Measurements from ENCODE around the gene FHAD1.

FHAD1 gene

DNA sequence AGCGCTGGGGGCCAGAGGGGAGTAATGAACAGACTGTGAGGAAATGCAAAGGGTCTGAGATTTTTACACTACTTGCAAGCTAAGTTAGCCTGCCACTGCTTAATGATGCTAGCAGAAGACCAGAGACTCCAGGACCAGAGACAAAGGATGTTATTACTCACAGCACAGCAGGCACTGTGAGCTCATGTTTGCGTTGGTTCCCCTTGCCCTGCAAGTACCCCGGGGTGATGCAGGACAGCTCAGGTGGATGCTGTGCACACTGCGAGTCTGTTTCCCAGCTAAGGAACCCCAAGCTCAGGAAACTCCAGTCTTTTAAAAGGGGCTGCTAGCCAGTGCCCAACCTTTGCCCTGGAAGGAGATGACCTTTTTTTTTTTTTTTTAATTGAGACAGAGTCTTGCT is 1.2 kb downstream of the FHAD1 start:
- no peak overlapping the region for H3K4me3 ChIP-seq (ENCODE audit: low read length)
- DNase-seq (ENCODE audit: low read depth), result no peak
- TF ChIP-seq, protein P1, sequence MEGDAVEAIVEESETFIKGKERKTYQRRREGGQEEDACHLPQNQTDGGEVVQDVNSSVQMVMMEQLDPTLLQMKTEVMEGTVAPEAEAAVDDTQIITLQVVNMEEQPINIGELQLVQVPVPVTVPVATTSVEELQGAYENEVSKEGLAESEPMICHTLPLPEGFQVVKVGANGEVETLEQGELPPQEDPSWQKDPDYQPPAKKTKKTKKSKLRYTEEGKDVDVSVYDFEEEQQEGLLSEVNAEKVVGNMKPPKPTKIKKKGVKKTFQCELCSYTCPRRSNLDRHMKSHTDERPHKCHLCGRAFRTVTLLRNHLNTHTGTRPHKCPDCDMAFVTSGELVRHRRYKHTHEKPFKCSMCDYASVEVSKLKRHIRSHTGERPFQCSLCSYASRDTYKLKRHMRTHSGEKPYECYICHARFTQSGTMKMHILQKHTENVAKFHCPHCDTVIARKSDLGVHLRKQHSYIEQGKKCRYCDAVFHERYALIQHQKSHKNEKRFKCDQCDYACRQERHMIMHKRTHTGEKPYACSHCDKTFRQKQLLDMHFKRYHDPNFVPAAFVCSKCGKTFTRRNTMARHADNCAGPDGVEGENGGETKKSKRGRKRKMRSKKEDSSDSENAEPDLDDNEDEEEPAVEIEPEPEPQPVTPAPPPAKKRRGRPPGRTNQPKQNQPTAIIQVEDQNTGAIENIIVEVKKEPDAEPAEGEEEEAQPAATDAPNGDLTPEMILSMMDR (conservative IDR thresholded peaks at IDR 0.05; ENCODE audit: low read depth, low read length), result no peak

DNA sequence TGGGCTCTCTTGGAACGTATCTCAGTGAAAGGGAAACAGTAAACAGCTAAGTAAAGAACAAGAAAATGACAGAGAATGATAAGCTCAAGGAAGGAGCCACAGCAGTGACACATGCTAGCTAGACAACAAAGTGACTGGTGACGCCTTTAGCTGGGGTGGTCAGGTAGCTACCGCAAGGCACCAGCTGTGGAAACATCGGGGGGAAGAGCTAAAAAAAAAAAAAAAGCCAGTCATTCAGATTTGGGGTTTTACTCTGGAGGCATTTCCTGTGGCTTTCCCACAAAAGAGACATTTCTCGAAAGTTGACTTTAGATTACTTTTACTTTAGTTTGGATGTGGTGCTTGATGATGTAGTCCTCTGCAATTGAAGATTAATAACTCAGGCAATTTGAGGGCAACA is 2.1 kb downstream of the FHAD1 start:
- no peak overlapping the region for H3K4me3 ChIP-seq (ENCODE audit: low read length)
- no peak for DNase-seq (ENCODE audit: low read depth)
- TF ChIP-seq, protein P1 (conservative IDR thresholded peaks at IDR 0.05; ENCODE audit: low read depth, low read length), result no peak

DNA sequence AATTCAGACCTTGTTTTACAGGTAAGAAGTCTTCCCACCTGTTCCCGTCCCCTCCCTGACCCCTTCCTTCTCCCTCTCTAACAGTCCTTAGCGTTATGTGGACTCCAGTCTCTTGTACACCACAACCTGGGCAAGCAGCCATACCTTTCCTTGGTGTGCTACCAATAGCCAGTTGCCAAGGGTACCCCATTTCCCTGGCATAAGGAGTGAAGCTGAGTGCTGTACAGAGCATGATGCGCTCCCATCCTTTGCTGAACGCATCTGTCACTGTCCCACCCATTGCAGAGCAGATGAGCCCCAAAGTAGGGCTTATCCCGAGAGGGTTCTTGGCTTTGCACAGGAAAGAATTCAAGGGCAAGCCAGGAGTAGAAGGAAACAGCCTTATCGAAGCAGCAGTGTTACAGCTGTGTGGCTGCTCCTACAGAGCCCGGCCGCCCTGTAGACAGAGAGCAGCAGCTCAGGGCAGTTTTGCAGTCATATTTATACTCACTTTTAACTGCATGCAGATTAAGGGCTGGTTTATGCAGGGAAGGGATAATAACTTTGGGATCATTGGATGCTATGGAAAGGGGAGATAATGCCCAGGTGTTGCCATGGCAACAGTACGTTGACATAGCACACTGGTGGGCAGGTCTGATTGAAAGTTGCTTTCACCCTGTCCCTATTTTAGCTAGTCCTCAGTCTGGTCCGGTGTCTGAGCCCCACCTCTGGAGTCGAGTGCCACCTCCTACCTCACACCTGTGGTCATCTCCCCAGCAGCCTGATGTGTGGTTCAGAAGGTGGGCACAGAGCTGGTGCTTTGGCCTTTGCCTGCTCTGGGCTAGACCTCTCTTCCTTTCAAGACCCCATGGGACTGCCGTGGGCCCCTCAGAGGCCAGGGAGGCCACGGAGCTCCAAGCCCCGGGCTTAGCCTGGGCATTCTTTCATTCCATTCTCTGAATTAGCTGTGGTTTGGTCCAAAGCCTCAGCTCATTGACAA is 5.1 kb downstream of the FHAD1 start:
- DNase-seq (ENCODE audit: low read depth), result no peak
- no peak overlapping the region for H3K4me3 ChIP-seq (ENCODE audit: low read length)
- TF ChIP-seq, protein P1 (conservative IDR thresholded peaks at IDR 0.05; ENCODE audit: low read depth, low read length), result no peak

DNA sequence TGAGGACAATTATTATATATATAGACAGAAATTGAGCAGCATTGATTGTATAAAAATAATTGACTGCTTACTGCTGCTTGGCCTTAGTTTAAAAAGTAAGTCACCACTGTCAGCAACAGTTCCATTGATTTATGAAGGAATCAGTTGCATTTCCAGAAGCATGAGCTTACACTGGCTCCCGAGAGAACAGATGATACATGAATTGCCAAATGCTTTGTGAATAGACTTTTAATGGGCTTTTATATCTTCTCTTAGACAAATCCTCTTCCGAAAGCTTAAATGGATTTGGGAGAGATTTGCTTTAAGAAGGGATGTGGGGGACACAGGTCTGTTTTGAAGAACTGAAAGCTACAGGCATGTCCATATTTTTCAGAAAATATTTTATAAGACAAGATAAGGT is 7.5 kb downstream of the FHAD1 start:
- no peak for DNase-seq (ENCODE audit: low read depth)
- H3K4me3 ChIP-seq (ENCODE audit: low read length), result no peak overlapping the region
- TF ChIP-seq, protein P1 (conservative IDR thresholded peaks at IDR 0.05; ENCODE audit: low read depth, low read length), result no peak

DNA sequence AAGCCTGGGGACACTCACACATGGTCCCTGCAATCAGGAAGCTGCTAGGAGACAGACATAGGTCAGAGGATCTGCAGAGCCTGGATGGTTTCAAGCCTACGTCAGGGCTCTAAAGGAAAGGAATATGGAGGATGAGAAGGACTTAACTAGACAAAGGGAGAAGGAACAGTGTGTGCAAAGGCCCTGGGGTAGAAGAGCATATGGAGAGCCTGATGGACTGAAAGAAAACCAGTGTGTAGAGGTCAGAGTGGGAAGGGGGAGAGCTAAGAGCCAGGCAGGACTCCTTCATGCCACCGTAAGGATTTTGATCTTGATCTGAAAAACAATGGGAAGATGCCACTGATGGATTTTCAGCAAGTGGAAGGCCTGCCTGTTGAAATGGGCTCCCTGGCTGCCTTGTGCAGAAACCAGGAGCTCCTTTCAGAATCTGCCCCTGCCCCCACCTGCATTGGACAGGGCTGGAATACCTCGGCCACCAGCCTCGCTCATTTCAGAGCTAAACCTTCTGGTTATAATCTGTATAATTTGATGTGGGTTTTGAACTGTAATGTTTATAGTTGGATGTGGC is 8.6 kb downstream of the FHAD1 start:
- TF ChIP-seq, protein P1 (conservative IDR thresholded peaks at IDR 0.05; ENCODE audit: low read depth, low read length), result no peak
- no peak for DNase-seq (ENCODE audit: low read depth)
- no peak overlapping the region for H3K4me3 ChIP-seq (ENCODE audit: low read length)

DNA sequence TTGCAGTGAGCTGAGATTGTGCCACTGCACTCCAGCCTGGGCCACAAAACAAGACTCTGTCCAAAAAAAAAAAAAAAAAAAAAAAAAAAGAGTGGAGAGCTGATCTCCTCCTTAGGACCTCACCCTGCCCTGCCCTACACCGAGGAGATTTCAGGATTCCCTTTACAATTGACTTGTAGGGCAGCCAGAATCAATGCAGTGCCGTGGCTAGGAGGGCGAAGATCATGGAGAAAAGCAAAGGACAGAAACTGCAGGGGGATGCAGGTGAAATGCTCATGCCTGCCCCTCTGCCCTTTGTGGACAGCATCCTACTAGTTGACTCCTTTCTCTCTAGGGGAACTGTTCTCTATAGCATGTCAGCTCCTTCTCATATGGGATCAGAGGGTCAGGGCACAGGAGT is 9.6 kb downstream of the FHAD1 start:
- no peak overlapping the region for H3K4me3 ChIP-seq (ENCODE audit: low read length)
- TF ChIP-seq, protein P1 (conservative IDR thresholded peaks at IDR 0.05; ENCODE audit: low read depth, low read length), result no peak

DNA sequence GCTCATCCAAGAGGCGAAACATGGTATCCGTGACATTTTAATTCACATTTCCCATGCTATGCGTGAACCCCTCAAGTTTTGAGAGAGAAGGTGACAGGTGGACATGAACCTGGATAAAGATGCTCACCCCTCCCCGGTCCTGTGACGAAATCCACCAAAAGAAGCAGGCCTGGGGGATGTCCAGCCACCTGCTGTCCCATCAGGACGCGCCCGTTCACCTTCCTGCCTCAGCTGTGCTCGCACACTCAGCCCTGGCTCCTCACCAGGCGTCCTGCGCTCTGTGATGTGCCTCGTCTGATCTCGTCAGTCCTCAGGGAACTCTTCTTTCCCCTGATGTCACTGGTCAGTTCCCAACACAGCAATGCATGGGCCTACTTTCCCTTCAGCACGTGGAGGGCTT is 10.3 kb downstream of the FHAD1 start:
- DNase-seq (ENCODE audit: low read depth), result no peak
- TF ChIP-seq, protein P1 (conservative IDR thresholded peaks at IDR 0.05; ENCODE audit: low read depth, low read length), result no peak
- no peak overlapping the region for H3K4me3 ChIP-seq (ENCODE audit: low read length)

More for the DNA sequence above, 9.6 kb downstream of the FHAD1 start:
- no peak for DNase-seq (ENCODE audit: low read depth)
